Erythroblast (primary cell): ENCODE data around the gene TCEAL1.

Experiments
- GATA1 ChIP-seq: IDR thresholded peaks from 2 replicates; pipeline ENCODE4 v1.6.1; 2011; ENCODE audit warnings: low read depth, mild to moderate bottlenecking, control low read depth, low read length, moderate library complexity
- POLR2A ChIP-seq: IDR thresholded peaks from 2 replicates; pipeline ENCODE4 v1.6.1; 2011; ENCODE audit warnings: mild to moderate bottlenecking, low read length

GRCh38 chrX:103615781-103616371 lies 12.9 kb upstream of the TCEAL1 start:
- no peak for TF ChIP-seq POLR2A
- TF ChIP-seq GATA1: no peak
